ENCODE data around the gene RXRB.

The RXRB gene

GRCh38 chr6:33205191-33206026, 4.9 kb upstream of the RXRB start (continued):
- TF ChIP-seq ZBTB44 (tag by site-specific recombination; IDR thresholded peaks at IDR 0.05) (no peak), ZNF677 (tag by site-specific recombination; IDR thresholded peaks at IDR 0.05) (no peak), ZNF214 (tag by site-specific recombination; IDR thresholded peaks at IDR 0.05; ENCODE audit: borderline replicate concordance) (no peak), ZBTB20 (tag by site-specific recombination; IDR thresholded peaks at IDR 0.05) (no peak), KLF10 (tag by site-specific recombination; IDR thresholded peaks at IDR 0.05) (no peak), ZNF311 (tag by site-specific recombination; IDR thresholded peaks at IDR 0.05; ENCODE audit: borderline replicate concordance) (no peak), BCL11B (tag by site-specific recombination; IDR thresholded peaks at IDR 0.05; ENCODE audit: low read depth) (no peak), ZNF362 (tag by site-specific recombination; IDR thresholded peaks at IDR 0.05) (no peak), ZNF623 (tag by site-specific recombination; IDR thresholded peaks at IDR 0.05) (no peak), ZNF155 (tag by site-specific recombination; IDR thresholded peaks at IDR 0.05) (no peak), BCL11A (tag by site-specific recombination; IDR thresholded peaks at IDR 0.05; ENCODE audit: low read depth) (0 out of 2 replicates have a peak, but pooled peaks have one; percentile 12), ZNF658 (tag by site-specific recombination; IDR thresholded peaks at IDR 0.05) (no peak), AEBP2 (tag by site-specific recombination; IDR thresholded peaks at IDR 0.05; ENCODE audit: borderline replicate concordance) (no peak), EGR2 (tag by site-specific recombination; IDR thresholded peaks at IDR 0.05; ENCODE audit: low read depth) (peak; percentile 82), ZNF146 (tag by site-specific recombination; IDR thresholded peaks at IDR 0.05) (no peak), KLF9 (tag by site-specific recombination; IDR thresholded peaks at IDR 0.05; ENCODE audit: low read depth) (no peak), ZNF48 (tag by site-specific recombination; IDR thresholded peaks at IDR 0.05) (no peak), ZNF433 (tag by site-specific recombination; IDR thresholded peaks at IDR 0.05; ENCODE audit: low read depth) (no peak), CTCF (tag by site-specific recombination; IDR thresholded peaks at IDR 0.05) (peak; percentile 68), ZIC2 (tag by site-specific recombination; IDR thresholded peaks at IDR 0.05) (no peak), TSHZ1 (tag by site-specific recombination; IDR thresholded peaks at IDR 0.05; ENCODE audit: borderline replicate concordance) (no peak), ZBTB48 (tag by site-specific recombination; IDR thresholded peaks at IDR 0.05) (no peak), ZBTB17 (tag by site-specific recombination; IDR thresholded peaks at IDR 0.05) (peak; percentile 87), ZNF76 (tag by site-specific recombination; IDR thresholded peaks at IDR 0.05; ENCODE audit: borderline replicate concordance, low read depth) (peak; percentile 51), ZFP3 (tag by site-specific recombination; IDR thresholded peaks at IDR 0.05; ENCODE audit: low read depth) (no peak), ZNF548 (tag by site-specific recombination; IDR thresholded peaks at IDR 0.05) (no peak), ZBTB21 (tag by site-specific recombination; IDR thresholded peaks at IDR 0.05) (no peak), ZNF585B (tag by site-specific recombination; IDR thresholded peaks at IDR 0.05) (no peak), ZNF777 (tag by site-specific recombination; IDR thresholded peaks at IDR 0.05; ENCODE audit: borderline replicate concordance) (no peak), ZNF600 (tag by site-specific recombination; IDR thresholded peaks at IDR 0.05) (peak; percentile 69), GLIS2 (tag by site-specific recombination; IDR thresholded peaks at IDR 0.05) (peak; percentile 80), ZNF596 (tag by site-specific recombination; IDR thresholded peaks at IDR 0.05) (peak; percentile 54)
